Hepatocyte (in vitro differentiated cells): ENCODE results near the gene BCL2L12. TPM values are rescaled to one million over a fixed set of nuclear protein-coding genes. Genes with fewer than 3 reads are reported as not detected.

ENCODE experiments used
- DNase-seq: peaks from one replicate; pipeline ENCODE4 v3.0.0-alpha.2; 2016; ENCODE audit warnings: low spot score
- H2AFZ ChIP-seq: fragments of 200-600 bp; sonication (generic); 2 replicates; pipeline ENCODE4 v1.6.0; 2016; ENCODE audit warnings: antibody characterized with exemption, mild to moderate bottlenecking
- H3K27ac ChIP-seq: fragments of 200-600 bp; sonication (generic); 2 replicates; pipeline ENCODE4 v1.5.1; 2016; ENCODE audit warnings: mild to moderate bottlenecking
- H3K27me3 ChIP-seq: fragments of 200-600 bp; sonication (generic); 2 replicates; pipeline ENCODE4 v1.6.1; 2016
- H3K36me3 ChIP-seq: fragments of 200-600 bp; sonication (generic); replicated peaks from 2 replicates; pipeline ENCODE4 v1.5.1; 2016; ENCODE audit warnings: low read depth; ENCODE audit not compliant: insufficient read depth
- H3K4me1 ChIP-seq: fragments of 200-600 bp; sonication (generic); 2 replicates; pipeline ENCODE4 v1.5.1; 2016; ENCODE audit warnings: mild to moderate bottlenecking, moderate library complexity; ENCODE audit not compliant: insufficient read depth
- H3K4me2 ChIP-seq: fragments of 200-600 bp; sonication (generic); 2 replicates; pipeline ENCODE4 v1.6.0; 2016
- H3K4me3 ChIP-seq: fragments of 200-600 bp; sonication (generic); 2 replicates; pipeline ENCODE4 v1.5.1; 2016; ENCODE audit warnings: mild to moderate bottlenecking
- H3K79me2 ChIP-seq: fragments of 200-600 bp; sonication (generic); 2 replicates; pipeline ENCODE4 v1.6.0; 2017; ENCODE audit warnings: mild to moderate bottlenecking
- H3K9me2 ChIP-seq: fragments of 200-600 bp; sonication (generic); replicated peaks from 2 replicates; pipeline ENCODE4 v1.6.0; 2017; ENCODE audit warnings: mild to moderate bottlenecking; ENCODE audit not compliant: insufficient read depth
- H3K9me3 ChIP-seq: fragments of 200-600 bp; sonication (generic); 2 replicates; pipeline ENCODE4 v1.5.1; 2016; ENCODE audit warnings: low read depth, mild to moderate bottlenecking
- H4K20me1 ChIP-seq: fragments of 200-600 bp; sonication (generic); 2 replicates; pipeline ENCODE4 v1.6.0; 2016; ENCODE audit warnings: mild to moderate bottlenecking; ENCODE audit not compliant: insufficient read depth, poor library complexity, severe bottlenecking
- EZH2 ChIP-seq: fragments of 200-600 bp; sonication (generic); IDR thresholded peaks from 2 replicates; pipeline ENCODE4 v1.6.1; 2016; ENCODE audit warnings: antibody characterized with exemption, mild to moderate bottlenecking, borderline replicate concordance
- EZH2phosphoT487 ChIP-seq: fragments of 200-600 bp; sonication (generic); IDR thresholded peaks from one replicate; pipeline ENCODE4 v1.6.1; 2018; ENCODE audit warnings: antibody characterized with exemption, mild to moderate bottlenecking, low read depth, moderate library complexity; ENCODE audit not compliant: unreplicated experiment, severe bottlenecking
- WGBS: methylation state at CpG from one replicate; pipeline ENCODE4 v1.1.6; 2016; ENCODE audit warnings: low lambda C conversion rate; ENCODE audit errors: missing lambda C conversion rate; 5-methylcytosine and 5-hydroxymethylcytosine counted together
- polyA plus RNA-seq: library from polyadenylated mRNA; unstranded; fragments of >200 nt; fragmentation: Nextera tagmentation; extraction: Ambion mirVana; gene quantifications from 2 replicates; pipeline ENCODE4 v1.2.1, GENCODE V29; 2016
- total RNA-seq: library from RNA; depleted of rRNA; stranded (reverse); fragments of >200 nt; gene quantifications from 2 replicates; pipeline ENCODE4 v1.2.3, GENCODE V29; 2014
- TF ChIP-seq, protein P1 (sequence below): fragments of 200-600 bp; sonication (generic); IDR thresholded peaks from 2 replicates; pipeline ENCODE4 v1.5.1; 2016; ENCODE audit warnings: antibody characterized with exemption, mild to moderate bottlenecking; ENCODE audit not compliant: poor library complexity

BCL2L12 gene
- total and polyA plus RNA-seq, 2 experiments from 2014 or later: 4.9 to 28.3 TPM

DNA sequence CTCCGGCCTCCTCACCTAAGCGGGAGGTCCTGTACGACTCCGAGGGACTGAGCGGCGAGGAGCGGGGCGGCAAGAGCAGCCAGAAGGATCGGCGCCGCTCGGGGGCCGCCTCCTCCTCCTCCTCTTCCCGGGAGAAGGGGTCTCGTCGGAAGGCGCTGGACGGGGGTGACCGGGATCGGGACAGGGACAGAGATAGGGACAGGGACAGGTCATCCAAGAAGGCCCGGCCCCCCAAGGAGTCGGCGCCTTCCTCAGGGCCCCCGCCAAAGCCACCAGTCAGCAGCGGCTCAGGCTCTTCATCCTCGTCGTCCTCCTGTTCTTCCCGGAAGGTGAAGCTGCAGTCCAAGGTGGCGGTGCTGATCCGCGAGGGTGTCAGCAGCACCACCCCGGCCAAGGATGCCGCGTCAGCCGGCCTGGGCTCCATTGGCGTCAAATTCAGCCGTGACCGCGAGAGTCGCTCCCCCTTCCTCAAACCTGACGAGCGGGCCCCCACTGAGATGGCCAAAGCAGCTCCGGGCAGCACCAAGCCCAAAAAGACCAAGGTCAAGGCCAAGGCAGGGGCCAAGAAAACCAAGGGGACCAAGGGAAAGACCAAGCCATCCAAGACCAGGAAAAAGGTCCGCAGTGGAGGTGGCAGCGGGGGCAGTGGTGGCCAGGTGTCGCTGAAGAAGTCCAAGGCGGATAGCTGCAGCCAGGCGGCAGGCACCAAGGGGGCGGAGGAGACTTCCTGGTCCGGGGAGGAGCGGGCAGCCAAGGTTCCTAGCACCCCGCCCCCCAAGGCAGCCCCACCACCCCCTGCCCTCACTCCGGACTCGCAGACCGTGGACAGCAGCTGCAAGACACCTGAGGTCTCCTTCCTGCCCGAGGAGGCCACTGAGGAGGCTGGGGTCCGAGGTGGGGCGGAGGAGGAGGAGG is 12.9 kb upstream of the BCL2L12 start:
- Histone ChIP-seq H3K79me2 (peaks cover 16% of the 10 kb centered on the region), H3K27me3 (no peaks in the 10 kb centered on the region), H3K36me3 (no peaks in the 10 kb centered on the region), H3K4me1 (no peaks in the 10 kb centered on the region), H3K4me2 (no peak overlapping the region), H3K9me2 (no peaks in the 10 kb centered on the region), H3K27ac (no peak overlapping the region), H4K20me1 (no peaks in the 10 kb centered on the region), H2AFZ (no peak overlapping the region), H3K9me3 (no peaks in the 10 kb centered on the region), H3K4me3 (no peak overlapping the region)
- no peak for TF ChIP-seq EZH2
- TF ChIP-seq EZH2phosphoT487: no peak
- TF ChIP-seq, protein P1, sequence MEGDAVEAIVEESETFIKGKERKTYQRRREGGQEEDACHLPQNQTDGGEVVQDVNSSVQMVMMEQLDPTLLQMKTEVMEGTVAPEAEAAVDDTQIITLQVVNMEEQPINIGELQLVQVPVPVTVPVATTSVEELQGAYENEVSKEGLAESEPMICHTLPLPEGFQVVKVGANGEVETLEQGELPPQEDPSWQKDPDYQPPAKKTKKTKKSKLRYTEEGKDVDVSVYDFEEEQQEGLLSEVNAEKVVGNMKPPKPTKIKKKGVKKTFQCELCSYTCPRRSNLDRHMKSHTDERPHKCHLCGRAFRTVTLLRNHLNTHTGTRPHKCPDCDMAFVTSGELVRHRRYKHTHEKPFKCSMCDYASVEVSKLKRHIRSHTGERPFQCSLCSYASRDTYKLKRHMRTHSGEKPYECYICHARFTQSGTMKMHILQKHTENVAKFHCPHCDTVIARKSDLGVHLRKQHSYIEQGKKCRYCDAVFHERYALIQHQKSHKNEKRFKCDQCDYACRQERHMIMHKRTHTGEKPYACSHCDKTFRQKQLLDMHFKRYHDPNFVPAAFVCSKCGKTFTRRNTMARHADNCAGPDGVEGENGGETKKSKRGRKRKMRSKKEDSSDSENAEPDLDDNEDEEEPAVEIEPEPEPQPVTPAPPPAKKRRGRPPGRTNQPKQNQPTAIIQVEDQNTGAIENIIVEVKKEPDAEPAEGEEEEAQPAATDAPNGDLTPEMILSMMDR: no peak
- WGBS: 98% methylated on average over 42 of the region's 58 CpGs
- no peak for DNase-seq

DNA sequence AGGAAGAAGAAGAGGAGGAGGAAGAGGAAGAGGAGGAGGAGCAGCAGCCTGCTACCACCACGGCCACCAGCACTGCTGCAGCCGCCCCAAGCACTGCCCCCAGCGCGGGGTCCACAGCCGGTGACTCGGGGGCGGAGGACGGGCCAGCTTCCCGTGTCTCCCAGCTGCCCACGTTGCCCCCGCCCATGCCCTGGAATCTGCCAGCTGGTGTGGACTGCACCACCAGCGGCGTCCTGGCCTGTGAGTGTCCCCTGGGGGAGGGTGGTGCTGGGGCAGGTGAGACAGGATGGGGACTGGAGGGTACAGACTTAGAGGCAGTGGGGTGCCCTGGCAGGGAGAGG is 12.3 kb upstream of the BCL2L12 start:
- Histone ChIP-seq H3K36me3 (no peaks in the 10 kb centered on the region), H3K4me3 (no peak overlapping the region), H3K4me1 (no peaks in the 10 kb centered on the region), H3K27me3 (no peaks in the 10 kb centered on the region), H3K9me3 (no peaks in the 10 kb centered on the region), H3K79me2 (peaks cover 10% of the 10 kb centered on the region), H4K20me1 (no peaks in the 10 kb centered on the region), H3K27ac (no peak overlapping the region), H3K9me2 (no peaks in the 10 kb centered on the region), H2AFZ (no peak overlapping the region), H3K4me2 (no peak overlapping the region)
- DNase-seq: no peak
- 100% methylated on average over 9 of the region's 13 CpGs for WGBS
- TF ChIP-seq, protein P1: no peak
- no peak for TF ChIP-seq EZH2
- no peak for TF ChIP-seq EZH2phosphoT487

DNA sequence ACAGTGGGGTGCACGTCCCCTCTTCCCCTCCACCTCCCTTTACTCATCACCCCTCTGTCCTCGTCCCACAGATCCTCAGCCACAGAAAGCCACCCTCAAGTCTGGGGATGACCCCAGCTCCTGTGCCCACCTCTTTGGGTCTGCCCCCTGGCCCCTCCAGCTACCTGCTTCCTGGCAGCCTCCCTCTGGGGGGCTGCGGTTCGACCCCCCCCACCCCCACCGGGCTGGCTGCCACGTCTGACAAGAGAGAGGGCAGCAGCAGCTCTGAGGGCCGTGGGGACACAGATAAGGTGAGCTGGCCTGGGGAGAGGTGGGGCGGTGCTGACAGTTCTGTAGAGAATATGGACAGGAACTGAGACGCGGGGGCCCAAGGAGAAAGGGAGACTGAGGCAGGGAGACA is 11.2 kb upstream of the BCL2L12 start:
- H3K27me3 ChIP-seq: no peaks in the 10 kb centered on the region
- no peak for DNase-seq
- no peak overlapping the region for H3K4me3 ChIP-seq
- H3K9me3 ChIP-seq: no peaks in the 10 kb centered on the region
- peaks cover 3% of the 10 kb centered on the region for H3K79me2 ChIP-seq
- H3K4me2 ChIP-seq: no peak overlapping the region
- H3K36me3 ChIP-seq: no peaks in the 10 kb centered on the region
- H2AFZ ChIP-seq: no peak overlapping the region
- TF ChIP-seq, protein P1: no peak
- no peak for TF ChIP-seq EZH2
- no peak for TF ChIP-seq EZH2phosphoT487
- no peaks in the 10 kb centered on the region for H4K20me1 ChIP-seq
- WGBS: 94% methylated on average over 10 of the region's 10 CpGs
- no peaks in the 10 kb centered on the region for H3K9me2 ChIP-seq
- H3K27ac ChIP-seq: no peak overlapping the region
- H3K4me1 ChIP-seq: no peaks in the 10 kb centered on the region
